ENCODE measurements around the gene MMP20.

MMP20 gene

DNA sequence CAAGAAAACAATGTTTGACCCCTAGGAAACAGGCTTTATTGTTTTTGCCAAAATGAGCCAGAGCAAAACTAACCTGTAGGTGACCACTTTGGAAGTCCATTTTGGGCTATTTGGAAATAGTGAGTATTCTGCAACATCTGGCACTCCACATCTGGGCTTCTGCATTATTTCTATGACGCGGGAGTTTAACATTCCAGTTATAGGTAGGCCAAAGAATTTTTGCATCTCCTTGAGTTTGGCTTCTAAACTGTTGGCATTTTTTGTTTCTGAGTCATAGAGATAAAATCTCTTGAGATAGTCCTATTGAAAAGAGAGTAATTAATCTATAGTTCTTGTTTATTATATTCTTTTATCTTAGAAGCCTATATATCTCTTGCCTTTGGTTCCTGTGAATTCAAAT, 97.4 kb downstream of the MMP20 start:
- Histone ChIP-seq H3K27me3 (ENCODE audit: insufficient read depth, low read length) (no peaks in the 10 kb centered on the region), H3K4me3 (ENCODE audit: low read length) (no peak overlapping the region)

DNA sequence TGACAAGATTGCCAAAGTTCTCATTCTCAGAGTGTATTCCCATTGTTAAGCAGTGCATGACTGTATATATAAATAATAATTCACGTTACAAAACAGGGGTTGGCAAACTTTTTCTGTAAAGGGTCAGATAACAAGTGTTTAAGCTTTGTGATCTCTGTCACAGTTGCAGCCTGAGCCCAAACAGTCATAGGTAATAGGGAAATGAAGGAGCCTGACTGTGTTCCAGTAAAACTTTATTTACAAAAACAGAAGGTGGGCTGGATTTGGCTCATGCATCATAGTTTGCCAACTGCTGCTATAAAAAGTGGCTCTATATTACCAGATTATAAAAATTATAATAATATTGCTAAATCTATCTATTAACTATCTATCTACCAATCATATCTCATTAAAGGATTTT, 98.1 kb downstream of the MMP20 start:
- Histone ChIP-seq H3K4me1 (ENCODE audit: insufficient read depth, low read length) (no peaks in the 10 kb centered on the region), H3K27me3 (ENCODE audit: insufficient read depth, low read length) (no peaks in the 10 kb centered on the region), H2AFZ (ENCODE audit: low read depth, low read length) (no peak overlapping the region), H3K36me3 (ENCODE audit: insufficient read depth, low read length) (no peaks in the 10 kb centered on the region), H3K9me3 (ENCODE audit: low read length) (no peaks in the 10 kb centered on the region), H3K4me3 (ENCODE audit: low read length) (no peak overlapping the region)

More for the DNA sequence above, 97.4 kb downstream of the MMP20 start:
- Histone ChIP-seq H3K9me3 (ENCODE audit: low read length) (no peaks in the 10 kb centered on the region), H2AFZ (ENCODE audit: low read depth, low read length) (no peak overlapping the region), H3K4me1 (ENCODE audit: insufficient read depth, low read length) (no peaks in the 10 kb centered on the region), H3K36me3 (ENCODE audit: insufficient read depth, low read length) (no peaks in the 10 kb centered on the region)

Data from neuron (in vitro differentiated cells).